WTC11 (cell line): ENCODE results near the gene HSFX2. TPM values are rescaled to one million over a fixed set of nuclear protein-coding genes. Genes with fewer than 3 reads are reported as not detected.

ENCODE experiments used
- ATAC-seq: fragments of 200-7000 bp; cut with Tn5 transposase; 2 replicates; pipeline ENCODE4 v1.10.0; 2021; ENCODE audit warnings: mild to moderate bottlenecking, moderate library complexity
- CTCF ChIA-PET: fragments of 300-600 bp; sonication (Branson Sonifier 250); formaldehyde crosslinking; loops from one replicate; lab custom pipeline; 2021; ENCODE audit warnings: antibody characterized with exemption; lab: Charles Lee
- POLR2A ChIA-PET: fragments of 350-600 bp; sonication (Branson Sonifier 250); formaldehyde crosslinking; loops from one replicate; lab custom pipeline; 2021; ENCODE audit warnings: antibody characterized with exemption; lab: Charles Lee
- DNase-seq: peaks from one replicate; pipeline ENCODE4 v3.0.0; 2021; ENCODE audit warnings: low spot score
- H3K27ac Mint-ChIP-seq: 2 replicates; pipeline ENCODE4 v1.8.0; 2021; ENCODE audit warnings: mixed read lengths
- H3K27me3 Mint-ChIP-seq: 2 replicates; pipeline ENCODE4 v1.8.0; 2021; ENCODE audit warnings: low read depth, mild to moderate bottlenecking, moderate library complexity, mixed read lengths
- H3K36me3 Mint-ChIP-seq: 2 replicates; pipeline ENCODE4 v1.8.0; 2021; ENCODE audit warnings: mixed read lengths
- H3K4me1 Mint-ChIP-seq: 2 replicates; pipeline ENCODE4 v1.8.0; 2022; ENCODE audit warnings: mixed read lengths
- H3K4me3 Mint-ChIP-seq: 2 replicates; pipeline ENCODE4 v1.8.0; 2021; ENCODE audit warnings: mild to moderate bottlenecking, moderate library complexity, mixed read lengths
- H3K9me3 Mint-ChIP-seq: 2 replicates; pipeline ENCODE4 v1.8.0; 2021; ENCODE audit warnings: mixed read lengths
- E2F4 ChIP-seq: sonication (generic); formaldehyde crosslinking; IDR thresholded peaks from 2 replicates; pipeline ENCODE4 v1.8.1; 2022; ENCODE audit warnings: low read depth, mild to moderate bottlenecking, moderate library complexity, missing genetic modification reagents, borderline replicate concordance
- EMX1 ChIP-seq: fragments of 250-450 bp; sonication (Bioruptor Pico); IDR thresholded peaks from 2 replicates; pipeline ENCODE4 v1.8.0; 2021; ENCODE audit warnings: mild to moderate bottlenecking
- FOXK1 ChIP-seq: sonication (generic); formaldehyde crosslinking; IDR thresholded peaks from 2 replicates; pipeline ENCODE4 v1.8.0; 2022; ENCODE audit warnings: mild to moderate bottlenecking, moderate library complexity, missing genetic modification reagents
- KAT7 ChIP-seq: sonication (generic); formaldehyde crosslinking; IDR thresholded peaks from 2 replicates; pipeline ENCODE4 v1.8.1; 2023; ENCODE audit warnings: missing genetic modification reagents, mild to moderate bottlenecking, borderline replicate concordance
- NR2C2 ChIP-seq: sonication (generic); formaldehyde crosslinking; IDR thresholded peaks from 2 replicates; pipeline ENCODE4 v1.8.0; 2022; ENCODE audit warnings: mild to moderate bottlenecking, missing genetic modification reagents
- NR3C1 ChIP-seq: sonication (generic); formaldehyde crosslinking; conservative IDR thresholded peaks from 2 replicates; pipeline ENCODE4 v1.8.1; 2023; ENCODE audit warnings: low read depth, mild to moderate bottlenecking, missing genetic modification reagents
- ZMAT4 ChIP-seq: fragments of 250-450 bp; sonication (Bioruptor Pico); IDR thresholded peaks from 2 replicates; pipeline ENCODE4 v1.9.0; 2021; ENCODE audit warnings: mild to moderate bottlenecking
- total RNA-seq: library from RNA; stranded (reverse); gene quantifications from 3 replicates; pipeline ENCODE4 v1.2.3, GENCODE V29; 2021
- TF ChIP-seq, protein P1 (sequence below): sonication (generic); formaldehyde crosslinking; IDR thresholded peaks from 2 replicates; pipeline ENCODE4 v1.8.1; 2023; ENCODE audit warnings: mild to moderate bottlenecking, missing genetic modification reagents, moderate library complexity
- TF ChIP-seq, protein P2 (sequence below): sonication (generic); formaldehyde crosslinking; IDR thresholded peaks from 2 replicates; pipeline ENCODE4 v1.8.1; 2023; ENCODE audit warnings: mild to moderate bottlenecking, missing genetic modification reagents
- TF ChIP-seq, protein P3 (sequence below): sonication (generic); formaldehyde crosslinking; IDR thresholded peaks from 2 replicates; pipeline ENCODE4 v1.8.0; 2022; ENCODE audit warnings: mild to moderate bottlenecking, missing genetic modification reagents
- TF ChIP-seq, protein P4 (sequence below): sonication (generic); formaldehyde crosslinking; conservative IDR thresholded peaks from 2 replicates; pipeline ENCODE4 v1.8.1; 2022; ENCODE audit warnings: mild to moderate bottlenecking, missing genetic modification reagents
- TF ChIP-seq, protein P5 (sequence below): fragments of 250-450 bp; sonication (Bioruptor Pico); IDR thresholded peaks from 2 replicates; pipeline ENCODE4 v1.9.0; 2021; ENCODE audit warnings: moderate library complexity, mild to moderate bottlenecking, inconsistent platforms, borderline replicate concordance
- TF ChIP-seq, protein P6 (sequence below): sonication (generic); formaldehyde crosslinking; IDR thresholded peaks from 2 replicates; pipeline ENCODE4 v1.8.1; 2022; ENCODE audit warnings: mild to moderate bottlenecking, moderate library complexity, missing genetic modification reagents
- TF ChIP-seq, protein P7 (sequence below): sonication (generic); formaldehyde crosslinking; IDR thresholded peaks from 2 replicates; pipeline ENCODE4 v1.8.0; 2022; ENCODE audit warnings: missing genetic modification reagents

The HSFX2 gene
- total RNA-seq, 1 experiment from 2014 or later: not detected

DNA sequence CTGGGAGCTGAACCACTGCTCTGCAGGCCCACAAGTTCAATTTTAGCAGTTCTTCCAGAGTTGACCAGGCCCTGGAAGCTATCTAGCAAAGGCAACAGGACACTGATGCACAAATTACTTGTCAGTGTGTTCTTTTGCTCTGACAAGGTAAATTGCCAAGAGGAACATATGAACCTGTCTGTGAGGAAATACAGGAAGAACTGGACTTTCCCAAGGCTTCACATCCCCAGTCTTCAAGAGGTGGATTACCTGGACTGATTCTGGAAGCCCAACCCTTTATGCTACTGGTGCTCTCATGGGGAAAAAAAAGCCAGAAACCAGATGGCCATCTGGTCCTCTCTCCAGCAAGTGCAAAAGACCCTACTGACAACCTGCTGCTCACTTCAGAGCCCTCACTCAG lies 38.4 kb upstream of the HSFX2 start:
- DNase-seq: no peak
- Mint-ChIP-seq H3K36me3 (no peaks in the 10 kb centered on the region), H3K4me1 (peaks cover 16% of the 10 kb centered on the region), H3K27me3 (peaks cover 41% of the 10 kb centered on the region), H3K9me3 (peaks cover 7% of the 10 kb centered on the region; the same call in 1 of the 2 replicates), H3K4me3 (no peak overlapping the region), H3K27ac (no peak overlapping the region)
- CTCF ChIA-PET: no interaction called here
- TF ChIP-seq ZMAT4 (CRISPR knock-in tag) (no peak), NR2C2 (no peak), KAT7 (no peak), EMX1 (CRISPR knock-in tag) (no peak), FOXK1 (no peak), E2F4 (CRISPR knock-in tag) (no peak), NR3C1 (CRISPR knock-in tag) (no peak)
- TF ChIP-seq, protein P1, sequence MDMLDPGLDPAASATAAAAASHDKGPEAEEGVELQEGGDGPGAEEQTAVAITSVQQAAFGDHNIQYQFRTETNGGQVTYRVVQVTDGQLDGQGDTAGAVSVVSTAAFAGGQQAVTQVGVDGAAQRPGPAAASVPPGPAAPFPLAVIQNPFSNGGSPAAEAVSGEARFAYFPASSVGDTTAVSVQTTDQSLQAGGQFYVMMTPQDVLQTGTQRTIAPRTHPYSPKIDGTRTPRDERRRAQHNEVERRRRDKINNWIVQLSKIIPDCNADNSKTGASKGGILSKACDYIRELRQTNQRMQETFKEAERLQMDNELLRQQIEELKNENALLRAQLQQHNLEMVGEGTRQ (CRISPR knock-in tag): no peak
- TF ChIP-seq, protein P2, sequence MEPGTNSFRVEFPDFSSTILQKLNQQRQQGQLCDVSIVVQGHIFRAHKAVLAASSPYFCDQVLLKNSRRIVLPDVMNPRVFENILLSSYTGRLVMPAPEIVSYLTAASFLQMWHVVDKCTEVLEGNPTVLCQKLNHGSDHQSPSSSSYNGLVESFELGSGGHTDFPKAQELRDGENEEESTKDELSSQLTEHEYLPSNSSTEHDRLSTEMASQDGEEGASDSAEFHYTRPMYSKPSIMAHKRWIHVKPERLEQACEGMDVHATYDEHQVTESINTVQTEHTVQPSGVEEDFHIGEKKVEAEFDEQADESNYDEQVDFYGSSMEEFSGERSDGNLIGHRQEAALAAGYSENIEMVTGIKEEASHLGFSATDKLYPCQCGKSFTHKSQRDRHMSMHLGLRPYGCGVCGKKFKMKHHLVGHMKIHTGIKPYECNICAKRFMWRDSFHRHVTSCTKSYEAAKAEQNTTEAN (CRISPR knock-in tag): no peak
- TF ChIP-seq, protein P3, sequence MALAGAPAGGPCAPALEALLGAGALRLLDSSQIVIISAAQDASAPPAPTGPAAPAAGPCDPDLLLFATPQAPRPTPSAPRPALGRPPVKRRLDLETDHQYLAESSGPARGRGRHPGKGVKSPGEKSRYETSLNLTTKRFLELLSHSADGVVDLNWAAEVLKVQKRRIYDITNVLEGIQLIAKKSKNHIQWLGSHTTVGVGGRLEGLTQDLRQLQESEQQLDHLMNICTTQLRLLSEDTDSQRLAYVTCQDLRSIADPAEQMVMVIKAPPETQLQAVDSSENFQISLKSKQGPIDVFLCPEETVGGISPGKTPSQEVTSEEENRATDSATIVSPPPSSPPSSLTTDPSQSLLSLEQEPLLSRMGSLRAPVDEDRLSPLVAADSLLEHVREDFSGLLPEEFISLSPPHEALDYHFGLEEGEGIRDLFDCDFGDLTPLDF (CRISPR knock-in tag): no peak
- TF ChIP-seq, protein P4, sequence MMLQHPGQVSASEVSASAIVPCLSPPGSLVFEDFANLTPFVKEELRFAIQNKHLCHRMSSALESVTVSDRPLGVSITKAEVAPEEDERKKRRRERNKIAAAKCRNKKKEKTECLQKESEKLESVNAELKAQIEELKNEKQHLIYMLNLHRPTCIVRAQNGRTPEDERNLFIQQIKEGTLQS: no peak
- TF ChIP-seq, protein P5, sequence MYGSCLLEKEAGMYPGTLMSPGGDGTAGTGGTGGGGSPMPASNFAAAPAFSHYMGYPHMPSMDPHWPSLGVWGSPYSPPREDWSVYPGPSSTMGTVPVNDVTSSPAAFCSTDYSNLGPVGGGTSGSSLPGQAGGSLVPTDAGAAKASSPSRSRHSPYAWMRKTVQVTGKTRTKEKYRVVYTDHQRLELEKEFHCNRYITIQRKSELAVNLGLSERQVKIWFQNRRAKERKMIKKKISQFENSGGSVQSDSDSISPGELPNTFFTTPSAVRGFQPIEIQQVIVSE (CRISPR knock-in tag): no peak
- TF ChIP-seq, protein P6, sequence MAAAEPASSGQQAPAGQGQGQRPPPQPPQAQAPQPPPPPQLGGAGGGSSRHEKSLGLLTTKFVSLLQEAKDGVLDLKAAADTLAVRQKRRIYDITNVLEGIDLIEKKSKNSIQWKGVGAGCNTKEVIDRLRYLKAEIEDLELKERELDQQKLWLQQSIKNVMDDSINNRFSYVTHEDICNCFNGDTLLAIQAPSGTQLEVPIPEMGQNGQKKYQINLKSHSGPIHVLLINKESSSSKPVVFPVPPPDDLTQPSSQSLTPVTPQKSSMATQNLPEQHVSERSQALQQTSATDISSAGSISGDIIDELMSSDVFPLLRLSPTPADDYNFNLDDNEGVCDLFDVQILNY (CRISPR knock-in tag): no peak
- TF ChIP-seq, protein P7, sequence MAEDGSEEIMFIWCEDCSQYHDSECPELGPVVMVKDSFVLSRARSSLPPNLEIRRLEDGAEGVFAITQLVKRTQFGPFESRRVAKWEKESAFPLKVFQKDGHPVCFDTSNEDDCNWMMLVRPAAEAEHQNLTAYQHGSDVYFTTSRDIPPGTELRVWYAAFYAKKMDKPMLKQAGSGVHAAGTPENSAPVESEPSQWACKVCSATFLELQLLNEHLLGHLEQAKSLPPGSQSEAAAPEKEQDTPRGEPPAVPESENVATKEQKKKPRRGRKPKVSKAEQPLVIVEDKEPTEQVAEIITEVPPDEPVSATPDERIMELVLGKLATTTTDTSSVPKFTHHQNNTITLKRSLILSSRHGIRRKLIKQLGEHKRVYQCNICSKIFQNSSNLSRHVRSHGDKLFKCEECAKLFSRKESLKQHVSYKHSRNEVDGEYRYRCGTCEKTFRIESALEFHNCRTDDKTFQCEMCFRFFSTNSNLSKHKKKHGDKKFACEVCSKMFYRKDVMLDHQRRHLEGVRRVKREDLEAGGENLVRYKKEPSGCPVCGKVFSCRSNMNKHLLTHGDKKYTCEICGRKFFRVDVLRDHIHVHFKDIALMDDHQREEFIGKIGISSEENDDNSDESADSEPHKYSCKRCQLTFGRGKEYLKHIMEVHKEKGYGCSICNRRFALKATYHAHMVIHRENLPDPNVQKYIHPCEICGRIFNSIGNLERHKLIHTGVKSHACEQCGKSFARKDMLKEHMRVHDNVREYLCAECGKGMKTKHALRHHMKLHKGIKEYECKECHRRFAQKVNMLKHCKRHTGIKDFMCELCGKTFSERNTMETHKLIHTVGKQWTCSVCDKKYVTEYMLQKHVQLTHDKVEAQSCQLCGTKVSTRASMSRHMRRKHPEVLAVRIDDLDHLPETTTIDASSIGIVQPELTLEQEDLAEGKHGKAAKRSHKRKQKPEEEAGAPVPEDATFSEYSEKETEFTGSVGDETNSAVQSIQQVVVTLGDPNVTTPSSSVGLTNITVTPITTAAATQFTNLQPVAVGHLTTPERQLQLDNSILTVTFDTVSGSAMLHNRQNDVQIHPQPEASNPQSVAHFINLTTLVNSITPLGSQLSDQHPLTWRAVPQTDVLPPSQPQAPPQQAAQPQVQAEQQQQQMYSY: no peak
- ATAC-seq: no peak
- POLR2A ChIA-PET: no interaction called here
